Caco-2 (cell line): Measurements from ENCODE around the gene KATNAL1. TPM values are rescaled to one million over a fixed set of nuclear protein-coding genes. Genes with fewer than 3 reads are reported as not detected.

ENCODE experiments used
- BruUV-seq: library from RNA; stranded (reverse); fragments of 400-500 nt; replicated peaks from 2 replicates; lab custom pipeline; 2021; lab: Mats Ljungman, UMichigan
- CTCF ChIA-PET: fragments of 300-600 bp; sonication (Branson Sonifier 250); formaldehyde crosslinking; loops from one replicate; lab custom pipeline; 2022; ENCODE audit warnings: antibody characterized with exemption; lab: Charles Lee
- POLR2A ChIA-PET: fragments of 300-600 bp; sonication (Branson Sonifier 250); formaldehyde crosslinking; loops from one replicate; lab custom pipeline; 2022; ENCODE audit warnings: antibody characterized with exemption; lab: Charles Lee
- DNase-seq, 2 experiments: peaks; one replicate each; pipeline versions ENCODE4 v3.0.0 to v3.0.0-alpha.2; 2020 to 2022
- H3K27me3 ChIP-seq: replicated peaks from 2 replicates; pipeline ENCODE4 v1.6.0; 2011; ENCODE audit warnings: low read length; ENCODE audit not compliant: control insufficient read depth, insufficient read depth
- H3K36me3 ChIP-seq: 2 replicates; pipeline ENCODE4 v1.5.1; 2011; ENCODE audit warnings: low read length; ENCODE audit not compliant: control insufficient read depth, insufficient read depth
- H3K4me1 ChIP-seq: fragments of 250-450 bp; sonication (Bioruptor Pico); 2 replicates; pipeline ENCODE4 v1.5.1; 2020; ENCODE audit warnings: mild to moderate bottlenecking
- H3K4me3 ChIP-seq: 2 replicates; pipeline ENCODE4 v1.5.1; 2011; ENCODE audit warnings: low read depth, mild to moderate bottlenecking, control low read depth, low read length
- H3K9me3 ChIP-seq: fragments of 250-450 bp; sonication (Bioruptor Pico); 2 replicates; pipeline ENCODE4 v1.5.1; 2020; ENCODE audit warnings: mild to moderate bottlenecking, moderate library complexity
- H3K27ac Mint-ChIP-seq: one replicate; pipeline ENCODE4 v1.8.0; 2022; ENCODE audit warnings: mixed read lengths; ENCODE audit not compliant: unreplicated experiment
- H3K27me3 Mint-ChIP-seq: one replicate; pipeline ENCODE4 v1.8.0; 2022; ENCODE audit warnings: mixed read lengths; ENCODE audit not compliant: insufficient read depth, unreplicated experiment
- H3K36me3 Mint-ChIP-seq: one replicate; pipeline ENCODE4 v1.8.0; 2022; ENCODE audit warnings: mild to moderate bottlenecking, mixed read lengths; ENCODE audit not compliant: insufficient read depth, unreplicated experiment
- H3K4me1 Mint-ChIP-seq: one replicate; pipeline ENCODE4 v1.8.0; 2022; ENCODE audit warnings: low read depth, mixed read lengths; ENCODE audit not compliant: unreplicated experiment
- H3K4me3 Mint-ChIP-seq: one replicate; pipeline ENCODE4 v1.8.0; 2022; ENCODE audit warnings: mild to moderate bottlenecking, moderate library complexity, mixed read lengths; ENCODE audit not compliant: unreplicated experiment
- H3K9me3 Mint-ChIP-seq: one replicate; pipeline ENCODE4 v1.8.0; 2022; ENCODE audit warnings: mixed read lengths; ENCODE audit not compliant: unreplicated experiment
- CTCF ChIP-seq, 2 experiments: fragments of 200-600 bp in 1 of 2; IDR thresholded peaks; 1 replicate in 1 of 2; 2 replicates in 1 of 2; pipeline versions ENCODE4 v1.5.1 to v1.8.0; 2011 to 2022; ENCODE audit warnings: antibody characterized with exemption in 1 of 2, control low read depth in 1 of 2, inconsistent platforms in 1 of 2, low read depth in 1 of 2, low read length in 1 of 2, mild to moderate bottlenecking in 1 of 2, moderate library complexity in 1 of 2; ENCODE audit not compliant: insufficient read depth in 1 of 2, severe bottlenecking in 1 of 2, unreplicated experiment in 1 of 2
- intact Hi-C: fragments of 100-400 bp; cut with micrococcal nuclease; formaldehyde crosslinking; loops from one replicate; pipeline ENCODE4 v1.10.0; 2022; ENCODE audit not compliant: unreplicated experiment
- total RNA-seq: library from RNA; stranded (reverse); gene quantifications from 2 replicates; pipeline ENCODE4 v1.2.3, GENCODE V29; 2022

Gene KATNAL1
- total RNA-seq, 1 experiment from 2014 or later: 8.1 TPM

GRCh38 chr13:30325668-30326067 lies 18.3 kb upstream of the KATNAL1 start:
- H3K4me3 ChIP-seq: no peak overlapping the region
- DNase-seq: no peak

DNA sequence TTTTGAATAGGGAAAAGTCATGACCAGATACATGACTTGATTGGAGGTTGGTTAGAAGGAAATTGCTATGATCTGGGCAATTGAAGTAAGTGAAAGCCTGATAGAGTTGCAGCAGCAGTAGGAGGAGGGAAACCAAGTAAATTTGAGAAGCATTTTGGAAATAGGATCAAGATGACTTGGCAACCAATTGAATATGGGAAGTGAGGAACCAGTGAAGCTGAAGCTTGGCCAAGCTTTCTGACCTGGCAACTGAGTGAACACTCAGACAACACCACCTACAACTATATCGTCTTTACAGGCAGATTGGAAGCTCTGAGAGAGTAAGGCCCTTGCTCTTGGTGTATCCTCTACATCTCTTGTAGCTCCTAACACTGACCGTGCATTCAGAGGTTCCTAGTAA lies 16.2 kb upstream of the KATNAL1 start:
- H3K4me1 Mint-ChIP-seq: peaks cover 8% of the 10 kb centered on the region
- no peaks in the 10 kb centered on the region for H3K27me3 ChIP-seq
- no peaks in the 10 kb centered on the region for H3K36me3 ChIP-seq
- intact Hi-C loops: no loop called here
- CTCF ChIA-PET: no interaction called here
- H3K36me3 Mint-ChIP-seq: no peaks in the 10 kb centered on the region
- DNase-seq: no peak
- H3K9me3 ChIP-seq: no peaks in the 10 kb centered on the region
- POLR2A ChIA-PET: no interaction called here
- no peaks in the 10 kb centered on the region for H3K9me3 Mint-ChIP-seq
- no peak overlapping the region for H3K27ac Mint-ChIP-seq
- H3K4me3 ChIP-seq: no peak overlapping the region
- no peak for TF ChIP-seq CTCF (IDR thresholded peaks at IDR 0.05; ENCODE audit: insufficient read depth in 1 of 2, low read depth in 1 of 2, low read length in 1 of 2, severe bottlenecking in 1 of 2, unreplicated experiment in 1 of 2)
- BruUV-seq: no TSS peak
- H3K27me3 Mint-ChIP-seq: no peaks in the 10 kb centered on the region
- H3K4me3 Mint-ChIP-seq: no peak overlapping the region
- H3K4me1 ChIP-seq: peaks cover 10% of the 10 kb centered on the region

More at GRCh38 chr13:30325668-30326067, 18.3 kb upstream of the KATNAL1 start:
- H3K4me3 Mint-ChIP-seq: no peak overlapping the region
- Histone ChIP-seq H3K27me3 (no peaks in the 10 kb centered on the region), H3K4me1 (peaks cover 17% of the 10 kb centered on the region), H3K36me3 (no peaks in the 10 kb centered on the region), H3K9me3 (no peaks in the 10 kb centered on the region)
- H3K4me1 Mint-ChIP-seq: peaks cover 8% of the 10 kb centered on the region
- CTCF ChIA-PET: no interaction called here
- no peak overlapping the region for H3K27ac Mint-ChIP-seq
- intact Hi-C loops: no loop called here
- TF ChIP-seq CTCF (IDR thresholded peaks at IDR 0.05; ENCODE audit: insufficient read depth in 1 of 2, low read depth in 1 of 2, low read length in 1 of 2, severe bottlenecking in 1 of 2, unreplicated experiment in 1 of 2): no peak
- no peaks in the 10 kb centered on the region for H3K27me3 Mint-ChIP-seq
- no peaks in the 10 kb centered on the region for H3K9me3 Mint-ChIP-seq
- H3K36me3 Mint-ChIP-seq: no peaks in the 10 kb centered on the region
- POLR2A ChIA-PET: no interaction called here
- no TSS peak for BruUV-seq

GRCh38 chr13:30322428-30322827 lies 15.1 kb upstream of the KATNAL1 start:
- POLR2A ChIA-PET: no interaction called here
- Mint-ChIP-seq H3K36me3 (no peaks in the 10 kb centered on the region), H3K9me3 (no peaks in the 10 kb centered on the region), H3K4me3 (no peak overlapping the region), H3K4me1 (peaks cover 8% of the 10 kb centered on the region), H3K27ac (no peak overlapping the region), H3K27me3 (no peaks in the 10 kb centered on the region)
- BruUV-seq: no TSS peak
- Histone ChIP-seq H3K36me3 (no peaks in the 10 kb centered on the region), H3K9me3 (no peaks in the 10 kb centered on the region), H3K4me1 (peaks cover 10% of the 10 kb centered on the region), H3K4me3 (no peak overlapping the region), H3K27me3 (no peaks in the 10 kb centered on the region)
- TF ChIP-seq CTCF (IDR thresholded peaks at IDR 0.05; ENCODE audit: insufficient read depth in 1 of 2, low read depth in 1 of 2, low read length in 1 of 2, severe bottlenecking in 1 of 2, unreplicated experiment in 1 of 2): no peak
- peak; percentile 16 to 51 for DNase-seq
- CTCF ChIA-PET: no interaction called here
- intact Hi-C loops: no loop called here
